KBM-7 (cell line): ENCODE data around the gene IPPK.

Source experiments
- DNase-seq: peaks from one replicate; pipeline ENCODE4 v3.0.0-alpha.2; 2015
- in situ Hi-C: fragments of 300-500 bp; cut with MboI; formaldehyde crosslinking; loops from 2 replicates; pipeline ENCODE4 v1.14.3; 2020; ENCODE audit warnings: low sequenced_read_pairs, low pct_unique_long_range_greater_than_20kb, mixed read lengths

Gene IPPK

GRCh38 chr9:92706218-92706940 lies 36.4 kb upstream of the IPPK start:
- DNase-seq: peak; percentile 77
- in situ Hi-C loops: no loop called here

GRCh38 chr9:92704528-92704927 lies 34.6 kb upstream of the IPPK start:
- DNase-seq: no peak
- in situ Hi-C loops: no loop called here

- in situ Hi-C loops: no loop called here
- no peak for DNase-seq
These were observed 26.7 kb upstream of the IPPK start for GRCh38 chr9:92696619-92697018.

- peak; percentile 31 for DNase-seq
- in situ Hi-C loops: no loop called here
These were observed 17.0 kb upstream of the IPPK start for GRCh38 chr9:92686954-92687353.

GRCh38 chr9:92685022-92685421 lies 15.1 kb upstream of the IPPK start:
- no peak for DNase-seq
- in situ Hi-C loops: no loop called here

GRCh38 chr9:92682269-92682668 lies 12.3 kb upstream of the IPPK start:
- in situ Hi-C loops: no loop called here
- DNase-seq: no peak

GRCh38 chr9:92680166-92681119 lies 10.5 kb upstream of the IPPK start:
- in situ Hi-C loops: no loop called here
- DNase-seq: no peak

- in situ Hi-C loops: no loop called here
These were observed 9.7 kb upstream of the IPPK start for GRCh38 chr9:92679413-92680165.

GRCh38 chr9:92671323-92671722 lies 1.4 kb upstream of the IPPK start:
- DNase-seq: no peak
- in situ Hi-C loops: no loop called here

More at GRCh38 chr9:92679413-92680165, 9.7 kb upstream of the IPPK start:
- DNase-seq: no peak

GRCh38 chr9:92669527-92669889 lies 423 bp downstream of the IPPK start:
- DNase-seq: no peak
- in situ Hi-C loops: no loop called here

- in situ Hi-C loops: no loop called here
- DNase-seq: peak; percentile 31
These were observed 995 bp downstream of the IPPK start for GRCh38 chr9:92668746-92669526.

- DNase-seq: no peak
- in situ Hi-C loops: no loop called here
These were observed 2.9 kb downstream of the IPPK start for GRCh38 chr9:92666912-92667532.

- in situ Hi-C loops: no loop called here
- no peak for DNase-seq
These were observed 3.7 kb downstream of the IPPK start for GRCh38 chr9:92666236-92666635.

- in situ Hi-C loops: no loop called here
- no peak for DNase-seq
These were observed 4.1 kb downstream of the IPPK start for GRCh38 chr9:92665836-92666235.

- in situ Hi-C loops: no loop called here
- no peak for DNase-seq
These were observed 5.4 kb downstream of the IPPK start for GRCh38 chr9:92664394-92665152.

GRCh38 chr9:92663951-92664350 lies 6.0 kb downstream of the IPPK start:
- in situ Hi-C loops: no loop called here
- no peak for DNase-seq

- no peak for DNase-seq
- in situ Hi-C loops: no loop called here
These were observed 6.8 kb downstream of the IPPK start for GRCh38 chr9:92663126-92663525.

GRCh38 chr9:92661743-92662142 lies 8.2 kb downstream of the IPPK start:
- DNase-seq: no peak
- in situ Hi-C loops: no loop called here
